GM23338 (cell line): ENCODE measurements around the gene PDE4D. TPM values are rescaled to one million over a fixed set of nuclear protein-coding genes. Genes with fewer than 3 reads are reported as not detected.
A peak's percentile ranks its signal among the peaks of the same experiment; 100 is the strongest.

Experiments
- ATAC-seq: fragments of 200-7000 bp; cut with Tn5 transposase; 3 replicates; pipeline ENCODE4 v1.9.1; 2020
- DNase-seq: peaks from one replicate; pipeline ENCODE4 v3.0.0-alpha.2; 2015; ENCODE audit warnings: low spot score
- H2AFZ ChIP-seq: fragments of 200-600 bp; sonication (generic); 2 replicates; pipeline ENCODE4 v1.8.0; 2016; ENCODE audit warnings: antibody characterized with exemption, mild to moderate bottlenecking, moderate library complexity
- H3F3A ChIP-seq: fragments of 200-600 bp; sonication (generic); replicated peaks from 2 replicates; pipeline ENCODE4 v1.8.0; 2017; ENCODE audit warnings: antibody characterized with exemption, mixed run types, low read depth
- H3K27ac ChIP-seq: fragments of 200-600 bp; sonication (generic); 2 replicates; pipeline ENCODE4 v1.6.1; 2016; ENCODE audit warnings: low read depth
- H3K27me3 ChIP-seq: fragments of 200-600 bp; sonication (generic); 2 replicates; pipeline ENCODE4 v1.8.0; 2016; ENCODE audit warnings: mild to moderate bottlenecking, mixed run types, moderate library complexity; ENCODE audit not compliant: insufficient read depth
- H3K36me3 ChIP-seq: fragments of 200-600 bp; sonication (generic); 2 replicates; pipeline ENCODE4 v1.8.0; 2016; ENCODE audit warnings: mild to moderate bottlenecking; ENCODE audit not compliant: insufficient read depth
- H3K4me1 ChIP-seq: fragments of 200-600 bp; sonication (generic); 2 replicates; pipeline ENCODE4 v1.8.0; 2016; ENCODE audit warnings: mild to moderate bottlenecking, moderate library complexity; ENCODE audit not compliant: insufficient read depth
- H3K4me2 ChIP-seq: fragments of 200-600 bp; sonication (generic); 2 replicates; pipeline ENCODE4 v1.7.1; 2017; ENCODE audit warnings: mixed run types
- H3K4me3 ChIP-seq: fragments of 200-600 bp; sonication (generic); 2 replicates; pipeline ENCODE4 v1.6.1; 2016; ENCODE audit warnings: mixed run types
- H3K79me2 ChIP-seq: fragments of 200-600 bp; sonication (generic); replicated peaks from 2 replicates; pipeline ENCODE4 v1.8.0; 2017; ENCODE audit warnings: mild to moderate bottlenecking; ENCODE audit not compliant: insufficient read depth
- H3K9me2 ChIP-seq: fragments of 200-600 bp; sonication (generic); 2 replicates; pipeline ENCODE4 v1.8.0; 2017; ENCODE audit not compliant: insufficient read depth
- H4K20me1 ChIP-seq: fragments of 200-600 bp; sonication (generic); replicated peaks from 2 replicates; pipeline ENCODE4 v1.8.0; 2017; ENCODE audit warnings: mild to moderate bottlenecking; ENCODE audit not compliant: insufficient read depth
- H3K27ac Mint-ChIP-seq: 2 replicates; pipeline ENCODE4 v1.8.0; 2020; ENCODE audit warnings: inconsistent platforms, mild to moderate bottlenecking, moderate library complexity, mixed read lengths
- H3K27me3 Mint-ChIP-seq: 3 replicates; pipeline ENCODE4 v1.8.0; 2022; ENCODE audit warnings: low read depth, mild to moderate bottlenecking, moderate library complexity, mixed read lengths, inconsistent platforms; ENCODE audit not compliant: insufficient read depth, poor library complexity
- H3K36me3 Mint-ChIP-seq: 3 replicates; pipeline ENCODE4 v1.8.0; 2021; ENCODE audit warnings: low read depth, mild to moderate bottlenecking, inconsistent platforms, moderate library complexity, mixed read lengths
- H3K4me1 Mint-ChIP-seq: 3 replicates; pipeline ENCODE4 v1.8.0; 2020; ENCODE audit warnings: mild to moderate bottlenecking, inconsistent platforms, mixed read lengths
- H3K4me3 Mint-ChIP-seq: 3 replicates; pipeline ENCODE4 v1.8.0; 2021; ENCODE audit warnings: moderate library complexity, mild to moderate bottlenecking, inconsistent platforms, mixed read lengths
- H3K9me3 Mint-ChIP-seq: 3 replicates; pipeline ENCODE4 v1.8.0; 2020; ENCODE audit warnings: moderate library complexity, mild to moderate bottlenecking, inconsistent platforms, mixed read lengths
- CREB1 ChIP-seq: fragments of 250-450 bp; sonication (Bioruptor Pico); IDR thresholded peaks from 2 replicates; pipeline ENCODE4 v1.5.0; 2020; ENCODE audit warnings: low read depth, mild to moderate bottlenecking, moderate library complexity
- EZH2 ChIP-seq: fragments of 200-600 bp; sonication (generic); IDR thresholded peaks from one replicate; pipeline ENCODE4 v1.8.0; 2017; ENCODE audit warnings: antibody characterized with exemption, mild to moderate bottlenecking, low read depth; ENCODE audit not compliant: unreplicated experiment
- EZH2phosphoT487 ChIP-seq: fragments of 200-600 bp; sonication (generic); IDR thresholded peaks from one replicate; pipeline ENCODE4 v1.8.1; 2018; ENCODE audit warnings: antibody characterized with exemption; ENCODE audit not compliant: unreplicated experiment
- JUNB ChIP-seq: IDR thresholded peaks from one replicate; pipeline ENCODE4 v1.6.1; 2016; ENCODE audit warnings: antibody characterized with exemption; ENCODE audit not compliant: unreplicated experiment
- NANOG ChIP-seq: IDR thresholded peaks from 2 replicates; pipeline ENCODE4 v1.6.1; 2016; ENCODE audit warnings: antibody characterized with exemption, borderline replicate concordance
- POLR2AphosphoS5 ChIP-seq: IDR thresholded peaks from 2 replicates; pipeline ENCODE4 v1.6.1; 2016; ENCODE audit warnings: antibody characterized with exemption, low read depth
- STAT1 ChIP-seq: IDR thresholded peaks from one replicate; pipeline ENCODE4 v1.6.1; 2016; ENCODE audit warnings: antibody characterized with exemption; ENCODE audit not compliant: unreplicated experiment
- ZNF114 ChIP-seq: fragments of 250-450 bp; sonication (Bioruptor Pico); IDR thresholded peaks from 2 replicates; pipeline ENCODE4 v1.5.0; 2020; ENCODE audit warnings: mild to moderate bottlenecking, moderate library complexity
- ZNF331 ChIP-seq: fragments of 250-450 bp; sonication (Bioruptor Pico); IDR thresholded peaks from 2 replicates; pipeline ENCODE4 v1.5.0; 2020; ENCODE audit warnings: low read depth, mild to moderate bottlenecking, moderate library complexity
- polyA plus RNA-seq: library from polyadenylated mRNA; unstranded; fragments of >200 nt; fragmentation: Nextera tagmentation; extraction: Ambion mirVana; gene quantifications from 2 replicates; pipeline ENCODE4 v1.2.1, GENCODE V29; 2016
- total RNA-seq: library from RNA; depleted of rRNA; stranded (reverse); fragments of >200 nt; shearing (Covaris generic); gene quantifications from 2 replicates; pipeline ENCODE4 v1.2.3, GENCODE V29; 2014
- TF ChIP-seq, protein P1 (sequence below): IDR thresholded peaks from 2 replicates; pipeline ENCODE4 v1.6.1; 2016; ENCODE audit warnings: antibody characterized with exemption
- TF ChIP-seq, protein P2 (sequence below): fragments of 250-450 bp; sonication (Bioruptor Pico); IDR thresholded peaks from 2 replicates; pipeline ENCODE4 v1.5.0; 2020; ENCODE audit warnings: mild to moderate bottlenecking, moderate library complexity
- TF ChIP-seq, protein P3 (sequence below), 2 experiments: fragments of 200-600 bp in 1 of 2; sonication (generic) in 1 of 2; conservative IDR thresholded peaks; 2 replicates each; pipeline versions ENCODE4 v1.5.1 to v1.6.1; 2016 to 2017; ENCODE audit warnings: antibody characterized with exemption in 2 of 2, low read depth in 2 of 2, mild to moderate bottlenecking in 2 of 2, moderate library complexity in 1 of 2
- TF ChIP-seq, protein P4 (sequence below): IDR thresholded peaks from one replicate; pipeline ENCODE4 v1.6.1; 2018; ENCODE audit warnings: antibody characterized with exemption; ENCODE audit not compliant: unreplicated experiment

PDE4D gene
- total and polyA plus RNA-seq, 2 experiments from 2014 or later: 2.1 to 4.7 TPM

DNA sequence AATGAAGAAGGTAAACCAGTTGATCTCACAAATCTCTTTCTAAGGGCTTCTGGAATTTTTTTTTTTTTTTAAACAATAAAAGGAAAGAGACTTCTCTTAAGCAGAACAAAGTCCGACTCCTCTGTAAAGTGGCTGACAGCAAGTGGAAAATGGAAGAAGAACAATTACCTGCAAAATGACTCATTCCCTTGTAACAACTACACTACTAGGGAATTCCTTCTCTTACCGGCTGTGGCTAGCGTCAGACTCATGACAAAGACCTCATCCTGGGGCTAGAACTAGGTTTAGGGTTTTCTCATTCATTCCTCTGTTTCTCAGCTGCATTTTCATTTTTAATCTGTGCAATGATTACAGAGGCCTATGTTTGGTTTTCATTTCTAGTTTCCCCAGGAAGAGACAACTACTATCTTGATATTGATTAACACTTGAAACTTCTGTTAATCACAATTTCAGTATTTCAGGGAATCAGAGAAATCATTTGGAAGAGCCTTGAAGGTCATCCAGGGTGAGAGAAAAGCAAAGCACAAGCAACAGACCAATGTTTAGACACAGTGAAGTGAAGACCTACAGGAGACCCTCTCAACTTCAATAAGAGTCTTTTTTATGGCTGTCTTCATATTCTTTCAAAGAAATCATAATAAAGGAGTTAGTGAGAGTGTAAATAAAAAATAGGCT is 872.8 kb downstream of the PDE4D start:
- no peaks in the 10 kb centered on the region for H3K79me2 ChIP-seq
- H2AFZ ChIP-seq: no peak overlapping the region

More for the DNA sequence above, 872.8 kb downstream of the PDE4D start:
- 0 out of 2 replicates have a peak, but pooled peaks cover 2% of the 10 kb centered on the region for H3K9me2 ChIP-seq
- H3K27ac Mint-ChIP-seq: 0 out of 2 replicates have a peak overlapping the region, but pooled peaks have one; percentile 22
- no peaks in the 10 kb centered on the region for H3K36me3 Mint-ChIP-seq
- no peaks in the 10 kb centered on the region for H4K20me1 ChIP-seq
- no peaks in the 10 kb centered on the region for H3K4me1 ChIP-seq
- DNase-seq (peak; percentile 35), ATAC-seq (peak; percentile 70)
- H3K36me3 ChIP-seq: no peaks in the 10 kb centered on the region
- H3K9me3 Mint-ChIP-seq: no peaks in the 10 kb centered on the region
- H3K4me1 Mint-ChIP-seq: peaks cover 6% of the 10 kb centered on the region
- H3K27ac ChIP-seq: peak overlapping the region; percentile 15; the same call in 1 of the 2 replicates
- no peaks in the 10 kb centered on the region for H3K27me3 ChIP-seq
- H3K4me2 ChIP-seq: no peak overlapping the region
- no peak overlapping the region for H3K4me3 Mint-ChIP-seq
- no peaks in the 10 kb centered on the region for H3F3A ChIP-seq
- H3K4me3 ChIP-seq: no peak overlapping the region
- H3K27me3 Mint-ChIP-seq: no peaks in the 10 kb centered on the region
- TF ChIP-seq NANOG (no peak), JUNB (no peak), ZNF331 (CRISPR knock-in tag) (no peak), EZH2phosphoT487 (no peak), POLR2AphosphoS5 (no peak), CREB1 (CRISPR knock-in tag) (no peak), EZH2 (no peak), STAT1 (no peak), ZNF114 (CRISPR knock-in tag) (no peak)
- TF ChIP-seq, protein P1, sequence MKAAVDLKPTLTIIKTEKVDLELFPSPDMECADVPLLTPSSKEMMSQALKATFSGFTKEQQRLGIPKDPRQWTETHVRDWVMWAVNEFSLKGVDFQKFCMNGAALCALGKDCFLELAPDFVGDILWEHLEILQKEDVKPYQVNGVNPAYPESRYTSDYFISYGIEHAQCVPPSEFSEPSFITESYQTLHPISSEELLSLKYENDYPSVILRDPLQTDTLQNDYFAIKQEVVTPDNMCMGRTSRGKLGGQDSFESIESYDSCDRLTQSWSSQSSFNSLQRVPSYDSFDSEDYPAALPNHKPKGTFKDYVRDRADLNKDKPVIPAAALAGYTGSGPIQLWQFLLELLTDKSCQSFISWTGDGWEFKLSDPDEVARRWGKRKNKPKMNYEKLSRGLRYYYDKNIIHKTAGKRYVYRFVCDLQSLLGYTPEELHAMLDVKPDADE: no peak
- TF ChIP-seq, protein P2, sequence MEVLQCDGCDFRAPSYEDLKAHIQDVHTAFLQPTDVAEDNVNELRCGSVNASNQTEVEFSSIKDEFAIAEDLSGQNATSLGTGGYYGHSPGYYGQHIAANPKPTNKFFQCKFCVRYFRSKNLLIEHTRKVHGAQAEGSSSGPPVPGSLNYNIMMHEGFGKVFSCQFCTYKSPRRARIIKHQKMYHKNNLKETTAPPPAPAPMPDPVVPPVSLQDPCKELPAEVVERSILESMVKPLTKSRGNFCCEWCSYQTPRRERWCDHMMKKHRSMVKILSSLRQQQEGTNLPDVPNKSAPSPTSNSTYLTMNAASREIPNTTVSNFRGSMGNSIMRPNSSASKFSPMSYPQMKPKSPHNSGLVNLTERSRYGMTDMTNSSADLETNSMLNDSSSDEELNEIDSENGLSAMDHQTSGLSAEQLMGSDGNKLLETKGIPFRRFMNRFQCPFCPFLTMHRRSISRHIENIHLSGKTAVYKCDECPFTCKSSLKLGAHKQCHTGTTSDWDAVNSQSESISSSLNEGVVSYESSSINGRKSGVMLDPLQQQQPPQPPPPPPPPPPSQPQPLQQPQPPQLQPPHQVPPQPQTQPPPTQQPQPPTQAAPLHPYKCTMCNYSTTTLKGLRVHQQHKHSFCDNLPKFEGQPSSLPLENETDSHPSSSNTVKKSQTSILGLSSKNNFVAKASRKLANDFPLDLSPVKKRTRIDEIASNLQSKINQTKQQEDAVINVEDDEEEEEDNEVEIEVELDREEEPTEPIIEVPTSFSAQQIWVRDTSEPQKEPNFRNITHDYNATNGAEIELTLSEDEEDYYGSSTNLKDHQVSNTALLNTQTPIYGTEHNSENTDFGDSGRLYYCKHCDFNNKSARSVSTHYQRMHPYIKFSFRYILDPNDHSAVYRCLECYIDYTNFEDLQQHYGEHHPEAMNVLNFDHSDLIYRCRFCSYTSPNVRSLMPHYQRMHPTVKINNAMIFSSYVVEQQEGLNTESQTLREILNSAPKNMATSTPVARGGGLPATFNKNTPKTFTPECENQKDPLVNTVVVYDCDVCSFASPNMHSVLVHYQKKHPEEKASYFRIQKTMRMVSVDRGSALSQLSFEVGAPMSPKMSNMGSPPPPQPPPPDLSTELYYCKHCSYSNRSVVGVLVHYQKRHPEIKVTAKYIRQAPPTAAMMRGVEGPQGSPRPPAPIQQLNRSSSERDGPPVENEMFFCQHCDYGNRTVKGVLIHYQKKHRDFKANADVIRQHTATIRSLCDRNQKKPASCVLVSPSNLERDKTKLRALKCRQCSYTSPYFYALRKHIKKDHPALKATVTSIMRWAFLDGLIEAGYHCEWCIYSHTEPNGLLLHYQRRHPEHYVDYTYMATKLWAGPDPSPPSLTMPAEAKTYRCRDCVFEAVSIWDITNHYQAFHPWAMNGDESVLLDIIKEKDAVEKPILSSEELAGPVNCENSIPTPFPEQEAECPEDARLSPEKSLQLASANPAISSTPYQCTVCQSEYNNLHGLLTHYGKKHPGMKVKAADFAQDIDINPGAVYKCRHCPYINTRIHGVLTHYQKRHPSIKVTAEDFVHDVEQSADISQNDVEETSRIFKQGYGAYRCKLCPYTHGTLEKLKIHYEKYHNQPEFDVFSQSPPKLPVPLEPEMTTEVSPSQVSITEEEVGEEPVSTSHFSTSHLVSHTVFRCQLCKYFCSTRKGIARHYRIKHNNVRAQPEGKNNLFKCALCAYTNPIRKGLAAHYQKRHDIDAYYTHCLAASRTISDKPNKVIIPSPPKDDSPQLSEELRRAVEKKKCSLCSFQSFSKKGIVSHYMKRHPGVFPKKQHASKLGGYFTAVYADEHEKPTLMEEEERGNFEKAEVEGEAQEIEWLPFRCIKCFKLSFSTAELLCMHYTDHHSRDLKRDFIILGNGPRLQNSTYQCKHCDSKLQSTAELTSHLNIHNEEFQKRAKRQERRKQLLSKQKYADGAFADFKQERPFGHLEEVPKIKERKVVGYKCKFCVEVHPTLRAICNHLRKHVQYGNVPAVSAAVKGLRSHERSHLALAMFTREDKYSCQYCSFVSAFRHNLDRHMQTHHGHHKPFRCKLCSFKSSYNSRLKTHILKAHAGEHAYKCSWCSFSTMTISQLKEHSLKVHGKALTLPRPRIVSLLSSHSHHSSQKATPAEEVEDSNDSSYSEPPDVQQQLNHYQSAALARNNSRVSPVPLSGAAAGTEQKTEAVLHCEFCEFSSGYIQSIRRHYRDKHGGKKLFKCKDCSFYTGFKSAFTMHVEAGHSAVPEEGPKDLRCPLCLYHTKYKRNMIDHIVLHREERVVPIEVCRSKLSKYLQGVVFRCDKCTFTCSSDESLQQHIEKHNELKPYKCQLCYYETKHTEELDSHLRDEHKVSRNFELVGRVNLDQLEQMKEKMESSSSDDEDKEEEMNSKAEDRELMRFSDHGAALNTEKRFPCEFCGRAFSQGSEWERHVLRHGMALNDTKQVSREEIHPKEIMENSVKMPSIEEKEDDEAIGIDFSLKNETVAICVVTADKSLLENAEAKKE (CRISPR knock-in tag): no peak
- TF ChIP-seq, protein P3, sequence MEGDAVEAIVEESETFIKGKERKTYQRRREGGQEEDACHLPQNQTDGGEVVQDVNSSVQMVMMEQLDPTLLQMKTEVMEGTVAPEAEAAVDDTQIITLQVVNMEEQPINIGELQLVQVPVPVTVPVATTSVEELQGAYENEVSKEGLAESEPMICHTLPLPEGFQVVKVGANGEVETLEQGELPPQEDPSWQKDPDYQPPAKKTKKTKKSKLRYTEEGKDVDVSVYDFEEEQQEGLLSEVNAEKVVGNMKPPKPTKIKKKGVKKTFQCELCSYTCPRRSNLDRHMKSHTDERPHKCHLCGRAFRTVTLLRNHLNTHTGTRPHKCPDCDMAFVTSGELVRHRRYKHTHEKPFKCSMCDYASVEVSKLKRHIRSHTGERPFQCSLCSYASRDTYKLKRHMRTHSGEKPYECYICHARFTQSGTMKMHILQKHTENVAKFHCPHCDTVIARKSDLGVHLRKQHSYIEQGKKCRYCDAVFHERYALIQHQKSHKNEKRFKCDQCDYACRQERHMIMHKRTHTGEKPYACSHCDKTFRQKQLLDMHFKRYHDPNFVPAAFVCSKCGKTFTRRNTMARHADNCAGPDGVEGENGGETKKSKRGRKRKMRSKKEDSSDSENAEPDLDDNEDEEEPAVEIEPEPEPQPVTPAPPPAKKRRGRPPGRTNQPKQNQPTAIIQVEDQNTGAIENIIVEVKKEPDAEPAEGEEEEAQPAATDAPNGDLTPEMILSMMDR (conservative IDR thresholded peaks at IDR 0.05; ENCODE audit: low read depth in 2 of 2): no peak
- TF ChIP-seq, protein P4, sequence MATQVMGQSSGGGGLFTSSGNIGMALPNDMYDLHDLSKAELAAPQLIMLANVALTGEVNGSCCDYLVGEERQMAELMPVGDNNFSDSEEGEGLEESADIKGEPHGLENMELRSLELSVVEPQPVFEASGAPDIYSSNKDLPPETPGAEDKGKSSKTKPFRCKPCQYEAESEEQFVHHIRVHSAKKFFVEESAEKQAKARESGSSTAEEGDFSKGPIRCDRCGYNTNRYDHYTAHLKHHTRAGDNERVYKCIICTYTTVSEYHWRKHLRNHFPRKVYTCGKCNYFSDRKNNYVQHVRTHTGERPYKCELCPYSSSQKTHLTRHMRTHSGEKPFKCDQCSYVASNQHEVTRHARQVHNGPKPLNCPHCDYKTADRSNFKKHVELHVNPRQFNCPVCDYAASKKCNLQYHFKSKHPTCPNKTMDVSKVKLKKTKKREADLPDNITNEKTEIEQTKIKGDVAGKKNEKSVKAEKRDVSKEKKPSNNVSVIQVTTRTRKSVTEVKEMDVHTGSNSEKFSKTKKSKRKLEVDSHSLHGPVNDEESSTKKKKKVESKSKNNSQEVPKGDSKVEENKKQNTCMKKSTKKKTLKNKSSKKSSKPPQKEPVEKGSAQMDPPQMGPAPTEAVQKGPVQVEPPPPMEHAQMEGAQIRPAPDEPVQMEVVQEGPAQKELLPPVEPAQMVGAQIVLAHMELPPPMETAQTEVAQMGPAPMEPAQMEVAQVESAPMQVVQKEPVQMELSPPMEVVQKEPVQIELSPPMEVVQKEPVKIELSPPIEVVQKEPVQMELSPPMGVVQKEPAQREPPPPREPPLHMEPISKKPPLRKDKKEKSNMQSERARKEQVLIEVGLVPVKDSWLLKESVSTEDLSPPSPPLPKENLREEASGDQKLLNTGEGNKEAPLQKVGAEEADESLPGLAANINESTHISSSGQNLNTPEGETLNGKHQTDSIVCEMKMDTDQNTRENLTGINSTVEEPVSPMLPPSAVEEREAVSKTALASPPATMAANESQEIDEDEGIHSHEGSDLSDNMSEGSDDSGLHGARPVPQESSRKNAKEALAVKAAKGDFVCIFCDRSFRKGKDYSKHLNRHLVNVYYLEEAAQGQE: no peak
